HL-60 (cell line): ENCODE results near the gene EEA1.

Experiments
- TF ChIP-seq, protein P1 (sequence below): IDR thresholded peaks from one replicate; pipeline ENCODE4 v1.5.1; 2011; ENCODE audit warnings: low read length, control low read depth, inconsistent platforms; ENCODE audit not compliant: insufficient read depth
- TF ChIP-seq, protein P2 (sequence below): IDR thresholded peaks from 2 replicates; pipeline ENCODE4 v1.6.1; 2012; ENCODE audit warnings: low read depth; ENCODE audit not compliant: insufficient replicate concordance

- TF ChIP-seq, protein P1, sequence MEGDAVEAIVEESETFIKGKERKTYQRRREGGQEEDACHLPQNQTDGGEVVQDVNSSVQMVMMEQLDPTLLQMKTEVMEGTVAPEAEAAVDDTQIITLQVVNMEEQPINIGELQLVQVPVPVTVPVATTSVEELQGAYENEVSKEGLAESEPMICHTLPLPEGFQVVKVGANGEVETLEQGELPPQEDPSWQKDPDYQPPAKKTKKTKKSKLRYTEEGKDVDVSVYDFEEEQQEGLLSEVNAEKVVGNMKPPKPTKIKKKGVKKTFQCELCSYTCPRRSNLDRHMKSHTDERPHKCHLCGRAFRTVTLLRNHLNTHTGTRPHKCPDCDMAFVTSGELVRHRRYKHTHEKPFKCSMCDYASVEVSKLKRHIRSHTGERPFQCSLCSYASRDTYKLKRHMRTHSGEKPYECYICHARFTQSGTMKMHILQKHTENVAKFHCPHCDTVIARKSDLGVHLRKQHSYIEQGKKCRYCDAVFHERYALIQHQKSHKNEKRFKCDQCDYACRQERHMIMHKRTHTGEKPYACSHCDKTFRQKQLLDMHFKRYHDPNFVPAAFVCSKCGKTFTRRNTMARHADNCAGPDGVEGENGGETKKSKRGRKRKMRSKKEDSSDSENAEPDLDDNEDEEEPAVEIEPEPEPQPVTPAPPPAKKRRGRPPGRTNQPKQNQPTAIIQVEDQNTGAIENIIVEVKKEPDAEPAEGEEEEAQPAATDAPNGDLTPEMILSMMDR: no peak
- TF ChIP-seq, protein P2, sequence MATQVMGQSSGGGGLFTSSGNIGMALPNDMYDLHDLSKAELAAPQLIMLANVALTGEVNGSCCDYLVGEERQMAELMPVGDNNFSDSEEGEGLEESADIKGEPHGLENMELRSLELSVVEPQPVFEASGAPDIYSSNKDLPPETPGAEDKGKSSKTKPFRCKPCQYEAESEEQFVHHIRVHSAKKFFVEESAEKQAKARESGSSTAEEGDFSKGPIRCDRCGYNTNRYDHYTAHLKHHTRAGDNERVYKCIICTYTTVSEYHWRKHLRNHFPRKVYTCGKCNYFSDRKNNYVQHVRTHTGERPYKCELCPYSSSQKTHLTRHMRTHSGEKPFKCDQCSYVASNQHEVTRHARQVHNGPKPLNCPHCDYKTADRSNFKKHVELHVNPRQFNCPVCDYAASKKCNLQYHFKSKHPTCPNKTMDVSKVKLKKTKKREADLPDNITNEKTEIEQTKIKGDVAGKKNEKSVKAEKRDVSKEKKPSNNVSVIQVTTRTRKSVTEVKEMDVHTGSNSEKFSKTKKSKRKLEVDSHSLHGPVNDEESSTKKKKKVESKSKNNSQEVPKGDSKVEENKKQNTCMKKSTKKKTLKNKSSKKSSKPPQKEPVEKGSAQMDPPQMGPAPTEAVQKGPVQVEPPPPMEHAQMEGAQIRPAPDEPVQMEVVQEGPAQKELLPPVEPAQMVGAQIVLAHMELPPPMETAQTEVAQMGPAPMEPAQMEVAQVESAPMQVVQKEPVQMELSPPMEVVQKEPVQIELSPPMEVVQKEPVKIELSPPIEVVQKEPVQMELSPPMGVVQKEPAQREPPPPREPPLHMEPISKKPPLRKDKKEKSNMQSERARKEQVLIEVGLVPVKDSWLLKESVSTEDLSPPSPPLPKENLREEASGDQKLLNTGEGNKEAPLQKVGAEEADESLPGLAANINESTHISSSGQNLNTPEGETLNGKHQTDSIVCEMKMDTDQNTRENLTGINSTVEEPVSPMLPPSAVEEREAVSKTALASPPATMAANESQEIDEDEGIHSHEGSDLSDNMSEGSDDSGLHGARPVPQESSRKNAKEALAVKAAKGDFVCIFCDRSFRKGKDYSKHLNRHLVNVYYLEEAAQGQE: no peak
Observed at GRCh38 chr12:92945659-92946220, 16.6 kb upstream of the EEA1 start.
